SIG-M5 (cell line): ENCODE measurements around the gene SPHK2.
A peak's percentile ranks its signal among the peaks of the same experiment; 100 is the strongest.
"Not testable (repeated sequence)": the region's sequence is repeated elsewhere in the genome, so short reads cannot be mapped to it uniquely, and the experiment has no call there.

Source experiments
- DNase-seq: peaks from one replicate; lab custom pipeline; 2025; lab: John Stamatoyannopoulos, UW

The SPHK2 gene

GRCh38 chr19:48618916-48619691 is at the start of gene SPHK2, which contains the start of gene RPL18:
Gene SPHK2, plus strand, starts transcription at chr19:48619506. Its CDS starts 1,009 bp downstream, at chr19:48620515.
Gene RPL18, minus strand, starts transcription at chr19:48619178. Its CDS starts 35 bp downstream, at chr19:48619143.
- peak; percentile 96 for DNase-seq

GRCh38 chr19:48569814-48570213 is 49.5 kb upstream of the SPHK2 start:
- no peak for DNase-seq

- no peak for DNase-seq
Measured at GRCh38 chr19:48571378-48572162, 47.7 kb upstream of the SPHK2 start.

- no peak for DNase-seq
Measured at GRCh38 chr19:48573163-48573505, 46.2 kb upstream of the SPHK2 start.

- no peak for DNase-seq
Measured at GRCh38 chr19:48575931-48576622, 43.2 kb upstream of the SPHK2 start.

- DNase-seq, result not testable (repeated sequence)
Measured at GRCh38 chr19:48577908-48578307, 41.4 kb upstream of the SPHK2 start.

- DNase-seq, result no peak
Measured at GRCh38 chr19:48578891-48579290, 40.4 kb upstream of the SPHK2 start.

- no peak for DNase-seq
Measured at GRCh38 chr19:48582168-48582567, 37.1 kb upstream of the SPHK2 start.

- no peak for DNase-seq
Measured at GRCh38 chr19:48587387-48587786, 31.9 kb upstream of the SPHK2 start.

- DNase-seq, result no peak
Measured at GRCh38 chr19:48588670-48589401, 30.5 kb upstream of the SPHK2 start.

GRCh38 chr19:48591021-48591420 is 28.3 kb upstream of the SPHK2 start:
- no peak for DNase-seq

- no peak for DNase-seq
Measured at GRCh38 chr19:48595171-48595570, 24.1 kb upstream of the SPHK2 start.

GRCh38 chr19:48595833-48596232 is 23.5 kb upstream of the SPHK2 start:
- no peak for DNase-seq

GRCh38 chr19:48596237-48596636 is 23.1 kb upstream of the SPHK2 start:
- no peak for DNase-seq

GRCh38 chr19:48596679-48597465 is 22.4 kb upstream of the SPHK2 start:
- DNase-seq, result no peak

- DNase-seq, result no peak
Measured at GRCh38 chr19:48598996-48599700, 20.2 kb upstream of the SPHK2 start.

GRCh38 chr19:48600679-48601417 is 18.5 kb upstream of the SPHK2 start:
- no peak for DNase-seq

- no peak for DNase-seq
Measured at GRCh38 chr19:48603001-48603400, 16.3 kb upstream of the SPHK2 start.

GRCh38 chr19:48603449-48603848 is 15.9 kb upstream of the SPHK2 start:
- no peak for DNase-seq

- no peak for DNase-seq
Measured at GRCh38 chr19:48603850-48604249, 15.5 kb upstream of the SPHK2 start.
